NT2/D1 (cell line): ENCODE data around the gene LRRC8E.

Experiments
- SUZ12 ChIP-seq: IDR thresholded peaks from 2 replicates; pipeline ENCODE4 v1.6.1; 2011; ENCODE audit not compliant: insufficient read length, insufficient read depth; ENCODE audit errors: extremely low read depth
- YY1 ChIP-seq: IDR thresholded peaks from 2 replicates; pipeline ENCODE4 v1.6.1; 2011; ENCODE audit not compliant: insufficient read length, insufficient read depth
- ZNF274 ChIP-seq: IDR thresholded peaks from 2 replicates; pipeline ENCODE4 v1.6.1; 2011; ENCODE audit warnings: mild to moderate bottlenecking, low read depth, low read length

GRCh38 chr19:7863971-7864689 lies 24.2 kb upstream of the LRRC8E start:
- TF ChIP-seq YY1 (no peak), ZNF274 (no peak), SUZ12 (no peak)
